Measurements from ENCODE around the gene LZIC. TPM values are rescaled to one million over a fixed set of nuclear protein-coding genes. Genes with fewer than 3 reads are reported as not detected.

Gene LZIC
- total and polyA plus RNA-seq, 9 of the 15 experiments (the other 6 are each of a cell fraction or from before 2014, with no cell fraction given), result 32.9 to 109 (median 61.7) TPM

DNA sequence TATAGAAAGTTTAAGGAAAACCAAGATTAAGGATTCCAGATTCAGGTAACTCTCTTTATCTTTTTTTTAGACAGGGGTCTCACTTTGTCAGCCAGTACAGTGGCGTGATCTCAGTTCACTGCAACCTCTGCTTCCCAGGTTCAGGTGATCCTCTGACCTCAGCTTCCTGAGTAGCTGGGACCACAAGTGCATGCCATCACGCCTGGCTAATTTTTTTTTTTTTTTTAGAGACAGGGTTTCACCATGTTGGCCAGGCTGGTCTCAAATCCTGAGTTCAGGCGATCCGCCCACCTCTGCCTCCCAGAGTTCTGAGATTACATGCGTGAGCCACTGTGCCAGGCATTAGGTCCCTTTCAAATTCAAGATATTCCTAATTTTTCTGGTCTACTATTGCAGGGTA is 15.9 kb downstream of the LZIC start (continued):
- TF ChIP-seq, protein P1, sequence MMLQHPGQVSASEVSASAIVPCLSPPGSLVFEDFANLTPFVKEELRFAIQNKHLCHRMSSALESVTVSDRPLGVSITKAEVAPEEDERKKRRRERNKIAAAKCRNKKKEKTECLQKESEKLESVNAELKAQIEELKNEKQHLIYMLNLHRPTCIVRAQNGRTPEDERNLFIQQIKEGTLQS (IDR thresholded peaks at IDR 0.05), result no peak
- TF ChIP-seq, protein P1 (CRISPR knock-in tag; conservative IDR thresholded peaks at IDR 0.05), result no peak
- TF ChIP-seq, protein P2, sequence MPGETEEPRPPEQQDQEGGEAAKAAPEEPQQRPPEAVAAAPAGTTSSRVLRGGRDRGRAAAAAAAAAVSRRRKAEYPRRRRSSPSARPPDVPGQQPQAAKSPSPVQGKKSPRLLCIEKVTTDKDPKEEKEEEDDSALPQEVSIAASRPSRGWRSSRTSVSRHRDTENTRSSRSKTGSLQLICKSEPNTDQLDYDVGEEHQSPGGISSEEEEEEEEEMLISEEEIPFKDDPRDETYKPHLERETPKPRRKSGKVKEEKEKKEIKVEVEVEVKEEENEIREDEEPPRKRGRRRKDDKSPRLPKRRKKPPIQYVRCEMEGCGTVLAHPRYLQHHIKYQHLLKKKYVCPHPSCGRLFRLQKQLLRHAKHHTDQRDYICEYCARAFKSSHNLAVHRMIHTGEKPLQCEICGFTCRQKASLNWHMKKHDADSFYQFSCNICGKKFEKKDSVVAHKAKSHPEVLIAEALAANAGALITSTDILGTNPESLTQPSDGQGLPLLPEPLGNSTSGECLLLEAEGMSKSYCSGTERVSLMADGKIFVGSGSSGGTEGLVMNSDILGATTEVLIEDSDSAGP (CRISPR knock-in tag; IDR thresholded peaks at IDR 0.05), result no peak
- TF ChIP-seq MECOM (CRISPR knock-in tag; IDR thresholded peaks at IDR 0.05) (no peak), ZNF41 (CRISPR knock-in tag; conservative IDR thresholded peaks at IDR 0.05) (no peak), FOS (IDR thresholded peaks at IDR 0.05; ENCODE audit: extremely low read depth, insufficient read length) (no peak), ZNF224 (CRISPR knock-in tag; IDR thresholded peaks at IDR 0.05) (no peak), RHOXF2B (CRISPR knock-in tag; conservative IDR thresholded peaks at IDR 0.05) (no peak), NCOA4 (IDR thresholded peaks at IDR 0.05; ENCODE audit: partially characterized antibody) (no peak), KHSRP (IDR thresholded peaks at IDR 0.05) (no peak), DIDO1 (tag; IDR thresholded peaks at IDR 0.05; ENCODE audit: low read depth) (no peak), XRCC3 (IDR thresholded peaks at IDR 0.05) (no peak)
- TF ChIP-seq, protein P3, sequence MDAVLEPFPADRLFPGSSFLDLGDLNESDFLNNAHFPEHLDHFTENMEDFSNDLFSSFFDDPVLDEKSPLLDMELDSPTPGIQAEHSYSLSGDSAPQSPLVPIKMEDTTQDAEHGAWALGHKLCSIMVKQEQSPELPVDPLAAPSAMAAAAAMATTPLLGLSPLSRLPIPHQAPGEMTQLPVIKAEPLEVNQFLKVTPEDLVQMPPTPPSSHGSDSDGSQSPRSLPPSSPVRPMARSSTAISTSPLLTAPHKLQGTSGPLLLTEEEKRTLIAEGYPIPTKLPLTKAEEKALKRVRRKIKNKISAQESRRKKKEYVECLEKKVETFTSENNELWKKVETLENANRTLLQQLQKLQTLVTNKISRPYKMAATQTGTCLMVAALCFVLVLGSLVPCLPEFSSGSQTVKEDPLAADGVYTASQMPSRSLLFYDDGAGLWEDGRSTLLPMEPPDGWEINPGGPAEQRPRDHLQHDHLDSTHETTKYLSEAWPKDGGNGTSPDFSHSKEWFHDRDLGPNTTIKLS (IDR thresholded peaks at IDR 0.05; ENCODE audit: borderline replicate concordance, low read depth), result no peak
- TF ChIP-seq, protein P4, sequence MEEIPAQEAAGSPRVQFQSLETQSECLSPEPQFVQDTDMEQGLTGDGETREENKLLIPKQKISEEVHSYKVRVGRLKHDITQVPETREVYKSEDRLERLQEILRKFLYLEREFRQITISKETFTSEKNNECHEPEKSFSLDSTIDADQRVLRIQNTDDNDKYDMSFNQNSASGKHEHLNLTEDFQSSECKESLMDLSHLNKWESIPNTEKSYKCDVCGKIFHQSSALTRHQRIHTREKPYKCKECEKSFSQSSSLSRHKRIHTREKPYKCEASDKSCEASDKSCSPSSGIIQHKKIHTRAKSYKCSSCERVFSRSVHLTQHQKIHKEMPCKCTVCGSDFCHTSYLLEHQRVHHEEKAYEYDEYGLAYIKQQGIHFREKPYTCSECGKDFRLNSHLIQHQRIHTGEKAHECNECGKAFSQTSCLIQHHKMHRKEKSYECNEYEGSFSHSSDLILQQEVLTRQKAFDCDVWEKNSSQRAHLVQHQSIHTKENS (CRISPR knock-in tag; IDR thresholded peaks at IDR 0.05), result no peak

Measured in K562 (cell line).